A549 (cell line): ENCODE measurements around the gene BCAP31.

Source experiments
- CHD2 ChIP-seq: fragments of 150-350 bp; IDR thresholded peaks from 2 replicates; pipeline ENCODE4 v1.6.1; 2014; ENCODE audit warnings: low read length; ENCODE audit not compliant: partially characterized antibody
- CTCF ChIP-seq: fragments of >200 bp; sonication (Bioruptor Twin); formaldehyde crosslinking; IDR thresholded peaks from 3 replicates; pipeline ENCODE4 v1.5.1; 2016
- FOSL2 ChIP-seq, 2 experiments: fragments of 450-650 bp in 1 of 2; fragments of >200 bp in 1 of 2; sonication (Bioruptor Twin) in 1 of 2; formaldehyde crosslinking; IDR thresholded peaks; 2 replicates each; pipeline versions ENCODE4 v1.5.0 to v1.6.1; 2016 to 2020; ENCODE audit warnings: mild to moderate bottlenecking in 1 of 2, moderate library complexity in 1 of 2
- HDAC2 ChIP-seq: fragments of 200-600 bp; sonication (generic); IDR thresholded peaks from 2 replicates; pipeline ENCODE4 v1.6.1; 2016
- JUN ChIP-seq, 2 experiments: fragments of >200 bp; sonication (Bioruptor Twin); formaldehyde crosslinking; IDR thresholded peaks; 2 replicates in 1 of 2; 3 replicates in 1 of 2; pipeline ENCODE4 v1.6.1; 2016 to 2017
- JUNB ChIP-seq: fragments of >200 bp; sonication (Bioruptor Twin); formaldehyde crosslinking; IDR thresholded peaks from 2 replicates; pipeline ENCODE4 v1.6.1; 2016
- MAX ChIP-seq: IDR thresholded peaks from 2 replicates; pipeline ENCODE4 v1.6.1; 2012
- POLR2A ChIP-seq: IDR thresholded peaks from 2 replicates; pipeline ENCODE4 v1.6.1; 2012; ENCODE audit warnings: mild to moderate bottlenecking, low read length
- RCOR1 ChIP-seq: fragments of 150-350 bp; IDR thresholded peaks from 2 replicates; pipeline ENCODE4 v1.6.1; 2014; ENCODE audit warnings: antibody characterized with exemption, low read length, low read depth
- RNF2 ChIP-seq: fragments of 200-600 bp; sonication (generic); IDR thresholded peaks from 2 replicates; pipeline ENCODE4 v1.6.1; 2016; ENCODE audit warnings: low read depth, mild to moderate bottlenecking, antibody characterized with exemption, moderate library complexity, borderline replicate concordance
- ZC3H11A ChIP-seq: fragments of 450-650 bp; IDR thresholded peaks from 2 replicates; pipeline ENCODE4 v1.6.1; 2014; ENCODE audit warnings: antibody characterized with exemption, mild to moderate bottlenecking
- TF ChIP-seq, protein P1 (sequence below): fragments of 200-600 bp; sonication (generic); IDR thresholded peaks from 2 replicates; pipeline ENCODE4 v1.6.1; 2016; ENCODE audit warnings: antibody characterized with exemption, mild to moderate bottlenecking, moderate library complexity
- TF ChIP-seq, protein P2 (sequence below): fragments of >200 bp; sonication (Bioruptor Twin); formaldehyde crosslinking; IDR thresholded peaks from 3 replicates; pipeline ENCODE4 v1.6.1; 2016

DNA sequence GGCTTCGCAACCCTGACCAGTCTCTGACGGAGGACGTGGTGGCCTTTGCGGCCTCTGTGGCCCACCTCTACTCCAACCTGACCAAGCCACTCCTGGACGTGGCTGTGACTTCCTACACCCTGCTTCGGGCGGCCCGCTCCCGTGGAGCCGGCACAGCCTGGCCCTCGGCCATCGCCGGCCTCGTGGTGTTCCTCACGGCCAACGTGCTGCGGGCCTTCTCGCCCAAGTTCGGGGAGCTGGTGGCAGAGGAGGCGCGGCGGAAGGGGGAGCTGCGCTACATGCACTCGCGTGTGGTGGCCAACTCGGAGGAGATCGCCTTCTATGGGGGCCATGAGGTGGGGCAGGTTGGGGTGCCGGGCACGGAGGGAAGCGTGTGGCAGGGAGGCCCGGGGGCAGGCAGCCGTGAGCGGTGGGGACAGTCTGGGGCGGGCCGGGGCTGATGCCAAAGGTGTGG, 1.7 kb upstream of the BCAP31 start:
- TF ChIP-seq RNF2 (no peak), POLR2A (no peak), CTCF (no peak), JUNB (no peak), FOSL2 (IDR thresholded peaks at IDR 0.05) (no peak), FOSL2 (CRISPR knock-in tag; IDR thresholded peaks at IDR 0.05) (no peak), ZC3H11A (no peak), HDAC2 (no peak), RCOR1 (no peak), MAX (no peak), CHD2 (no peak), JUN (IDR thresholded peaks at IDR 0.05) (no peak)
- TF ChIP-seq, protein P1, sequence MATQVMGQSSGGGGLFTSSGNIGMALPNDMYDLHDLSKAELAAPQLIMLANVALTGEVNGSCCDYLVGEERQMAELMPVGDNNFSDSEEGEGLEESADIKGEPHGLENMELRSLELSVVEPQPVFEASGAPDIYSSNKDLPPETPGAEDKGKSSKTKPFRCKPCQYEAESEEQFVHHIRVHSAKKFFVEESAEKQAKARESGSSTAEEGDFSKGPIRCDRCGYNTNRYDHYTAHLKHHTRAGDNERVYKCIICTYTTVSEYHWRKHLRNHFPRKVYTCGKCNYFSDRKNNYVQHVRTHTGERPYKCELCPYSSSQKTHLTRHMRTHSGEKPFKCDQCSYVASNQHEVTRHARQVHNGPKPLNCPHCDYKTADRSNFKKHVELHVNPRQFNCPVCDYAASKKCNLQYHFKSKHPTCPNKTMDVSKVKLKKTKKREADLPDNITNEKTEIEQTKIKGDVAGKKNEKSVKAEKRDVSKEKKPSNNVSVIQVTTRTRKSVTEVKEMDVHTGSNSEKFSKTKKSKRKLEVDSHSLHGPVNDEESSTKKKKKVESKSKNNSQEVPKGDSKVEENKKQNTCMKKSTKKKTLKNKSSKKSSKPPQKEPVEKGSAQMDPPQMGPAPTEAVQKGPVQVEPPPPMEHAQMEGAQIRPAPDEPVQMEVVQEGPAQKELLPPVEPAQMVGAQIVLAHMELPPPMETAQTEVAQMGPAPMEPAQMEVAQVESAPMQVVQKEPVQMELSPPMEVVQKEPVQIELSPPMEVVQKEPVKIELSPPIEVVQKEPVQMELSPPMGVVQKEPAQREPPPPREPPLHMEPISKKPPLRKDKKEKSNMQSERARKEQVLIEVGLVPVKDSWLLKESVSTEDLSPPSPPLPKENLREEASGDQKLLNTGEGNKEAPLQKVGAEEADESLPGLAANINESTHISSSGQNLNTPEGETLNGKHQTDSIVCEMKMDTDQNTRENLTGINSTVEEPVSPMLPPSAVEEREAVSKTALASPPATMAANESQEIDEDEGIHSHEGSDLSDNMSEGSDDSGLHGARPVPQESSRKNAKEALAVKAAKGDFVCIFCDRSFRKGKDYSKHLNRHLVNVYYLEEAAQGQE = no peak
- TF ChIP-seq, protein P2, sequence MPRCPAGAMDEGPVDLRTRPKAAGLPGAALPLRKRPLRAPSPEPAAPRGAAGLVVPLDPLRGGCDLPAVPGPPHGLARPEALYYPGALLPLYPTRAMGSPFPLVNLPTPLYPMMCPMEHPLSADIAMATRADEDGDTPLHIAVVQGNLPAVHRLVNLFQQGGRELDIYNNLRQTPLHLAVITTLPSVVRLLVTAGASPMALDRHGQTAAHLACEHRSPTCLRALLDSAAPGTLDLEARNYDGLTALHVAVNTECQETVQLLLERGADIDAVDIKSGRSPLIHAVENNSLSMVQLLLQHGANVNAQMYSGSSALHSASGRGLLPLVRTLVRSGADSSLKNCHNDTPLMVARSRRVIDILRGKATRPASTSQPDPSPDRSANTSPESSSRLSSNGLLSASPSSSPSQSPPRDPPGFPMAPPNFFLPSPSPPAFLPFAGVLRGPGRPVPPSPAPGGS = no peak
